Heart right ventricle (tissue), 16 donors: ENCODE data around the gene GLP1R. TPM values are rescaled to one million over a fixed set of nuclear protein-coding genes. Genes with fewer than 3 reads are reported as not detected.

ENCODE experiments used
- ATAC-seq, 8 donors: fragments of 200-7000 bp; cut with Tn5 transposase; one replicate each; pipeline ENCODE4 v1.9.1; 2020; ENCODE audit warnings: mild to moderate bottlenecking in 8 of 8, moderate library complexity in 8 of 8, moderate number of reproducible peaks in 1 of 8
- DNase-seq, 2 donors: peaks; one replicate each; pipeline ENCODE4 v3.0.0-alpha.2; 2020
- H3K27ac ChIP-seq, 10 donors: fragments of 200-600 bp; sonication (generic) in 2 of 10; one replicate each; pipeline versions ENCODE4 v1.5.0 to v1.8.0; 2020 to 2022; ENCODE audit warnings: mild to moderate bottlenecking in 3 of 10
- H3K27me3 ChIP-seq, 7 donors: fragments of 200-600 bp; one replicate each; pipeline ENCODE4 v1.8.0; 2021 to 2022; ENCODE audit warnings: mild to moderate bottlenecking in 2 of 7
- H3K36me3 ChIP-seq, 9 donors: fragments of 200-600 bp; sonication (generic) in 1 of 9; one replicate each; pipeline versions ENCODE4 v1.5.0 to v1.8.0; 2020 to 2022; ENCODE audit warnings: mild to moderate bottlenecking in 2 of 9
- H3K4me1 ChIP-seq, 9 donors: fragments of 200-600 bp; sonication (generic) in 1 of 9; one replicate each; pipeline versions ENCODE4 v1.5.0 to v1.8.0; 2020 to 2022; ENCODE audit warnings: mild to moderate bottlenecking in 4 of 9
- H3K4me3 ChIP-seq, 10 donors: fragments of 200-600 bp; sonication (generic) in 2 of 10; one replicate each; pipeline versions ENCODE4 v1.5.0 to v1.8.0; 2020 to 2022; ENCODE audit warnings: mild to moderate bottlenecking in 7 of 10, moderate library complexity in 2 of 10
- H3K9me3 ChIP-seq, 11 donors: fragments of 200-600 bp in 10 of 11; sonication (generic) in 2 of 11; one replicate each; pipeline versions ENCODE4 v1.5.0 to v1.8.0; 2013 to 2022; ENCODE audit warnings: mild to moderate bottlenecking in 2 of 11, control low read depth in 1 of 11, moderate library complexity in 1 of 11
- WGBS, 2 donors: extraction: QIAGEN DNeasy Blood & Tissue Kit; methylation state at CpG; one replicate each; pipeline ENCODE4 v1.1.7; 2013; ENCODE audit warnings: inconsistent platforms in 1 of 2; 5-methylcytosine and 5-hydroxymethylcytosine counted together
- intact Hi-C, 10 donors: fragments of 100-400 bp; cut with DNase I; formaldehyde crosslinking; loops; one replicate each; pipeline versions ENCODE4 v1.11.1 to v1.14.2; 2022
- polyA plus RNA-seq, 2 donors: library from polyadenylated mRNA; stranded (reverse); fragments of 200-250 nt; gene quantifications; one replicate each; pipeline ENCODE4 v1.2.3, GENCODE V29; 2013
- total RNA-seq, 10 donors: library from RNA; stranded (reverse); fragmentation: NEBNext Ultra II Directional in 3 of 10; extraction: Animal tissue kit (Norgen Biotek cat#: 25700) in 3 of 10; gene quantifications; one replicate each; pipeline versions ENCODE4 v1.2.1 to v1.2.4, GENCODE V29; 2021 to 2023
- TF ChIP-seq, protein P1 (sequence below), 9 donors: fragments of 200-600 bp; sonication (generic) in 2 of 9; IDR thresholded peaks; one replicate each; pipeline versions ENCODE4 v1.5.0 to v1.8.0; 2021 to 2022; ENCODE audit warnings: antibody characterized with exemption in 9 of 9, mild to moderate bottlenecking in 5 of 9, moderate library complexity in 1 of 9
- donor health status: Arrhythmogenic right ventricular cardiomyopathy.
- donor health status: ischemic (EF 13 %, LVEDD 7.1; RV severe dilation, severe dysfunction).
- donor health status: healthy with polysubstance abuse.
- donor health status: DM: no; HTN: yes; CAD: no.
- donor health status: DM: no; HTN: no; CAD: no.
- donor health status: ischemic (EF 25% LVEDD 6.9; RV normal size, moderate dysfunction).
- donor health status: ischemic (EF 25% LVEDD 5.7; RV mildly dilated, moderate dysfunction).
- donor health status: healthy.
- donor health status: DM: yes; HTN: yes; CAD: no.
- donor health status: Ischemic cardiomyopathy.
- donor health status: ischemic (EF 35%, LVEDD 5.7; RV mildly dilated, moderate dysfunction).
- donor health status: nonischemic (EF 11% LVEDD 7.7; RV severe dilation, severe dysfunction).
- donor health status: DM: yes; HTN: yes; CAD: no.
- donor health status: PGD.
- donor health status: ischemic (EF 29% LVEDD 5.4; RV normal size, mild dysfunction).
- donor health status: nonischemic (EF 23%, LVEDD 6.1; RV moderate dilation, normal function).

GLP1R gene
- total and polyA plus RNA-seq, 12 donors = 0.39 to 5.9 (median 1.8) TPM

DNA sequence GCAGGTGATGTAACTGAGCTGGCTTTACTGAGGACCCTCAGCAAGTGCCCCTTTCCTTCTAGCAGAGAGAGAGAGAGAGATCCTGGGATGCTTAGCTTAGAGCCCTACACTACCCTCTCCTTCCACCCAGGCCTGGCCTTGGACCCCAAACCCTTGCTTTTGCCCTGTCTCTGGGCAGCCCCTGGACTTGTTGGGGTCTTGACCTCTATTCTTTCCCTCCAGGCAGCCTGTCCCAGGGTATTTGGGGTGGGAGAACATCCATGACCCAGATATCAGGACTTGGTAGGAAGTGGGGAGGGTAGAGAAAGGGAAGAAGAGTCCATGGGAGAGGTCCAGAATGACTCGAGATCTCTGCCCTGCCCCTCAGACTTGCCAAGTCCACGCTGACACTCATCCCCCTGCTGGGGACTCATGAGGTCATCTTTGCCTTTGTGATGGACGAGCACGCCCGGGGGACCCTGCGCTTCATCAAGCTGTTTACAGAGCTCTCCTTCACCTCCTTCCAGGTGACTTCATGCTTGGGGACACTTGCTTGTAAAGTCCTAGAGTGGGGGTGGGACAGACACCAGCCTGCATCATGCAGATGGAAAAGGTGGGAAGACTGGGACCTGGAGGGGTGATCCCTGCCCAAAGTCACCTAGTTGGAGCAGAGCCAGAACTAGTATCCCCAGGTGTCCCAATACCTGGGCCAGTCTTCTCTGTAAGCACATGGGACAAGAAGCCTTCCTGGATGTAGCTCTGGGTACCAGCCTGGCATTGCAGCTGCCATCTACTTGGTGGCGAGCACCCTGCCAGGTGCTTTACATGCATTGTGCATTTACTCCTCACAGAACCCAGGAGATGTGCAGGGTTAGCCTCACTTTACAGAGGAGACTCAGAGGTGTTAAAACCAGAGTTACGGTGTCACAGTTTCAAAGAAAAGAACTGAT lies 30.9 kb downstream of the GLP1R start:
- intact Hi-C loops = loop anchor here in 1 of 10 donors (10.0 kb wide), 1 partner anchor 105 kb away; no protein-coding TSS in a partner anchor

GRCh38 chr6:39080246-39080875 lies 31.8 kb downstream of the GLP1R start:
- H3K27me3 ChIP-seq = peaks cover 0 to 22% (median 0%) of the 10 kb centered on the region in 7 donors
- H3K4me3 ChIP-seq = no peak overlapping the region
- WGBS, 2 donors = 80 to 92% methylated on average over 5 of the region's 5 CpGs
- ATAC-seq (no peak), DNase-seq (no peak)
- no peak overlapping the region for H3K27ac ChIP-seq
- H3K36me3 ChIP-seq = no peaks in the 10 kb centered on the region
- H3K9me3 ChIP-seq = no peaks in the 10 kb centered on the region
- no peaks in the 10 kb centered on the region for H3K4me1 ChIP-seq
- intact Hi-C loops = loop anchor here in 1 of 10 donors (10.0 kb wide), 1 partner anchor 106 kb away; no protein-coding TSS in a partner anchor
- TF ChIP-seq, protein P1, sequence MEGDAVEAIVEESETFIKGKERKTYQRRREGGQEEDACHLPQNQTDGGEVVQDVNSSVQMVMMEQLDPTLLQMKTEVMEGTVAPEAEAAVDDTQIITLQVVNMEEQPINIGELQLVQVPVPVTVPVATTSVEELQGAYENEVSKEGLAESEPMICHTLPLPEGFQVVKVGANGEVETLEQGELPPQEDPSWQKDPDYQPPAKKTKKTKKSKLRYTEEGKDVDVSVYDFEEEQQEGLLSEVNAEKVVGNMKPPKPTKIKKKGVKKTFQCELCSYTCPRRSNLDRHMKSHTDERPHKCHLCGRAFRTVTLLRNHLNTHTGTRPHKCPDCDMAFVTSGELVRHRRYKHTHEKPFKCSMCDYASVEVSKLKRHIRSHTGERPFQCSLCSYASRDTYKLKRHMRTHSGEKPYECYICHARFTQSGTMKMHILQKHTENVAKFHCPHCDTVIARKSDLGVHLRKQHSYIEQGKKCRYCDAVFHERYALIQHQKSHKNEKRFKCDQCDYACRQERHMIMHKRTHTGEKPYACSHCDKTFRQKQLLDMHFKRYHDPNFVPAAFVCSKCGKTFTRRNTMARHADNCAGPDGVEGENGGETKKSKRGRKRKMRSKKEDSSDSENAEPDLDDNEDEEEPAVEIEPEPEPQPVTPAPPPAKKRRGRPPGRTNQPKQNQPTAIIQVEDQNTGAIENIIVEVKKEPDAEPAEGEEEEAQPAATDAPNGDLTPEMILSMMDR (IDR thresholded peaks at IDR 0.05) = no peak

More for the DNA sequence above, 30.9 kb downstream of the GLP1R start:
- ATAC-seq (no peak), DNase-seq (no peak)
- no peak overlapping the region for H3K27ac ChIP-seq
- TF ChIP-seq, protein P1 (IDR thresholded peaks at IDR 0.05) = no peak
- no peak overlapping the region for H3K4me3 ChIP-seq
- no peaks in the 10 kb centered on the region for H3K36me3 ChIP-seq
- peaks cover 0 to 15% (median 0%) of the 10 kb centered on the region in 7 donors for H3K27me3 ChIP-seq
- H3K4me1 ChIP-seq = no peaks in the 10 kb centered on the region
- H3K9me3 ChIP-seq = no peaks in the 10 kb centered on the region
- 84 to 87% methylated on average over 8 of the region's 8 CpGs for WGBS, 2 donors

DNA sequence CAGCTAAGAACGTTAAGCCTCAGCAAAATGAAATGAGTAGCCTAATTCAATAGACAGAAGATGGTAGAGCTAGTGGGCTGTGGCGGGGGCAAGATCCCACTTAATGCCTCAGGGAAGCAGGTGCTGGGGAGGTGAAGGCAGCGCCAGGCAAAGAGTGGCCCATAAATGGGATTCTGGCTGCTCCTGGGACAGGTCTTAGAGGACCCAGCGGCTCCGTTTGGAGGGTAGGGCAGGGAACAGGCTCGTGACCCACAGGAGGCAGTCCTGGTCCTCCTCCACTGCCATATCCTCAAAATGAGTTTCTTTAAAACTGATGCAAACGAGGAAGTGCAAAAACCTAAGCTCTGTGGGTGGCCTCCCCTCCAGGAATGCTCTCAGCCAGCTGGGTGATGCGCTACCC lies 33.7 kb downstream of the GLP1R start:
- DNase-seq = no peak

DNA sequence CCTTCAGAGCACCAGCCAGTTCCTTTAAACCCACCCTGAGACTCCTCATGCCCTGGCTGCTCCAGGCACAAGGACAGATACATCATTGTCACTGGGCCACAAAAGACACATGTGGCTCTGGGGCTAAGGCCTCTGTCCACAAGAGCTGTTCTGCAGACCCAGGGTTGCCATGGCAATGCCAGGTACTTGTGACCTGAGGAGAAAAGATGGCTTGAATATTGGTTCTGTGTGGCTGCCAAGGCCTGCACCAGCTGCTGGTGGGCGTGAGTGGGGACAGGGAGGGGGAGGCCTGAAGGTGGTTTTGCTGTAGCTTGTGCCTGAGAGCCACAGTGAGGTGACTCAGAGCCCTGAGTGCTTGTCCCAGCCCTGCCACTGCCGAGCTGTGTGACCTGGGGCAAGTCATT lies 34.7 kb downstream of the GLP1R start:
- Histone ChIP-seq H3K4me3 (no peak overlapping the region), H3K9me3 (no peaks in the 10 kb centered on the region), H3K27me3 (peaks cover 0 to 30% (median 3%) of the 10 kb centered on the region in 7 donors), H3K27ac (no peak overlapping the region), H3K4me1 (peaks cover 0 to 8% (median 0%) of the 10 kb centered on the region in 9 donors), H3K36me3 (no peaks in the 10 kb centered on the region)
- intact Hi-C loops = loop anchor here in 1 of 10 donors (10.0 kb wide), 1 partner anchor 108 kb away; no protein-coding TSS in a partner anchor
- ATAC-seq = no peak
- WGBS, 2 donors = 74 to 80% methylated on average over 2 of the region's 2 CpGs
- no peak for DNase-seq
- TF ChIP-seq, protein P1 (IDR thresholded peaks at IDR 0.05) = no peak

More for the DNA sequence above, 33.7 kb downstream of the GLP1R start:
- Histone ChIP-seq H3K4me3 (no peak overlapping the region), H3K9me3 (no peaks in the 10 kb centered on the region), H3K27ac (no peak overlapping the region), H3K4me1 (no peaks in the 10 kb centered on the region), H3K36me3 (no peaks in the 10 kb centered on the region), H3K27me3 (peaks cover 0 to 25% (median 2%) of the 10 kb centered on the region in 7 donors)
- intact Hi-C loops = loop anchor here in 1 of 10 donors (10.0 kb wide), 1 partner anchor 108 kb away; no protein-coding TSS in a partner anchor
- TF ChIP-seq, protein P1 (IDR thresholded peaks at IDR 0.05) = no peak
- WGBS, 2 donors = 77% methylated on average over 8 of the region's 8 CpGs
- ATAC-seq = no peak
